Measurements from ENCODE around the gene EFCAB6.

EFCAB6 gene

GRCh38 chr22:43633631-43634285 lies 178.3 kb downstream of the EFCAB6 start:
- DNase-seq: no peak

- DNase-seq: no peak
Measured at GRCh38 chr22:43631846-43632245, 180.3 kb downstream of the EFCAB6 start.

- no peak for DNase-seq
Measured at GRCh38 chr22:43631201-43631600, 180.9 kb downstream of the EFCAB6 start.

- no peak for DNase-seq
Measured at GRCh38 chr22:43630451-43630850, 181.7 kb downstream of the EFCAB6 start.

GRCh38 chr22:43628250-43628649 lies 183.9 kb downstream of the EFCAB6 start:
- DNase-seq: no peak

- DNase-seq: no peak
Measured at GRCh38 chr22:43627485-43628213, 184.5 kb downstream of the EFCAB6 start.

GRCh38 chr22:43625242-43625641 lies 186.9 kb downstream of the EFCAB6 start:
- no peak for DNase-seq

- no peak for DNase-seq
Measured at GRCh38 chr22:43624144-43624998, 187.7 kb downstream of the EFCAB6 start.

GRCh38 chr22:43622886-43623285 lies 189.2 kb downstream of the EFCAB6 start:
- no peak for DNase-seq

- no peak for DNase-seq
Measured at GRCh38 chr22:43620197-43620596, 191.9 kb downstream of the EFCAB6 start.

GRCh38 chr22:43618517-43618916 lies 193.6 kb downstream of the EFCAB6 start:
- DNase-seq: no peak

- DNase-seq: no peak
Measured at GRCh38 chr22:43616645-43617044, 195.5 kb downstream of the EFCAB6 start.

GRCh38 chr22:43600265-43600664 lies 211.8 kb downstream of the EFCAB6 start:
- DNase-seq: no peak

GRCh38 chr22:43592476-43592875 lies 219.6 kb downstream of the EFCAB6 start:
- DNase-seq: no peak

GRCh38 chr22:43591380-43591779 lies 220.7 kb downstream of the EFCAB6 start:
- DNase-seq: no peak

- DNase-seq: no peak
Measured at GRCh38 chr22:43587574-43587973, 224.5 kb downstream of the EFCAB6 start.

GRCh38 chr22:43583501-43583900 lies 228.6 kb downstream of the EFCAB6 start:
- DNase-seq: no peak

- DNase-seq: no peak
Measured at GRCh38 chr22:43582394-43582793, 229.7 kb downstream of the EFCAB6 start.

- no peak for DNase-seq
Measured at GRCh38 chr22:43580271-43580750, 231.8 kb downstream of the EFCAB6 start.

GRCh38 chr22:43574738-43575137 lies 237.4 kb downstream of the EFCAB6 start:
- DNase-seq: no peak

- DNase-seq: no peak
Measured at GRCh38 chr22:43572710-43573109, 239.4 kb downstream of the EFCAB6 start.

- DNase-seq: no peak
Measured at GRCh38 chr22:43571181-43571580, 240.9 kb downstream of the EFCAB6 start.

- no peak for DNase-seq
Measured at GRCh38 chr22:43570531-43571165, 241.5 kb downstream of the EFCAB6 start.
